Spinal cord (tissue), 10 donors: Measurements from ENCODE around the gene C1QTNF12. TPM values are rescaled to one million over a fixed set of nuclear protein-coding genes. Genes with fewer than 3 reads are reported as not detected.
A peak's percentile ranks its signal among the peaks of the same experiment; 100 is the strongest.

ENCODE experiments used
- DNase-seq, 6 donors: peaks; one replicate each; pipeline versions ENCODE4 v3.0.0 to v3.0.0-alpha.2; 2013 to 2015; ENCODE audit warnings: low spot score in 6 of 6, low read depth in 4 of 6
- H3K27ac ChIP-seq: one replicate; pipeline ENCODE4 v1.5.1; 2013; ENCODE audit warnings: low read depth, low read length, control low read depth
- H3K27me3 ChIP-seq: one replicate; pipeline ENCODE4 v1.6.1; 2013; ENCODE audit warnings: low read length; ENCODE audit not compliant: control insufficient read depth, insufficient read depth
- H3K36me3 ChIP-seq: one replicate; pipeline ENCODE4 v1.6.1; 2013; ENCODE audit warnings: low read length; ENCODE audit not compliant: control insufficient read depth, insufficient read depth
- H3K4me1 ChIP-seq: one replicate; pipeline ENCODE4 v1.6.1; 2013; ENCODE audit warnings: low read length; ENCODE audit not compliant: control insufficient read depth, insufficient read depth
- H3K4me3 ChIP-seq: one replicate; pipeline ENCODE4 v1.5.1; 2013; ENCODE audit warnings: low read depth, low read length, control low read depth
- H3K9me3 ChIP-seq: one replicate; pipeline ENCODE4 v1.6.1; 2013; ENCODE audit warnings: low read length; ENCODE audit not compliant: control insufficient read depth, insufficient read depth
- WGBS: methylation state at CpG from one replicate; pipeline ENCODE4 v1.1.5; 2013; ENCODE audit warnings: missing lambda C conversion rate; ENCODE audit not compliant: insufficient coverage; 5-methylcytosine and 5-hydroxymethylcytosine counted together
- polyA plus RNA-seq, 2 donors: library from polyadenylated mRNA; unstranded; fragments of 120-200 nt; gene quantifications; one replicate each; pipeline ENCODE4 v1.2.1, GENCODE V29; 2013; ENCODE audit not compliant: insufficient read length in 2 of 2
- total RNA-seq, 2 donors: library from RNA; depleted of rRNA in 1 of 2; stranded (reverse); fragments of 120-200 nt in 1 of 2; fragments of >200 nt in 1 of 2; gene quantifications; one replicate each; pipeline versions ENCODE4 v1.2.3 to v1.2.4, GENCODE V29; 2013 to 2014
- donor health status: healthy.

C1QTNF12 gene
- total and polyA plus RNA-seq, 4 donors, result 1.4 to 10.4 (median 4.2) TPM

GRCh38 chr1:1230656-1231399, 15.7 kb downstream of the C1QTNF12 start:
- DNase-seq, result no peak
- peaks cover 35% of the 10 kb centered on the region for H3K4me1 ChIP-seq

DNA sequence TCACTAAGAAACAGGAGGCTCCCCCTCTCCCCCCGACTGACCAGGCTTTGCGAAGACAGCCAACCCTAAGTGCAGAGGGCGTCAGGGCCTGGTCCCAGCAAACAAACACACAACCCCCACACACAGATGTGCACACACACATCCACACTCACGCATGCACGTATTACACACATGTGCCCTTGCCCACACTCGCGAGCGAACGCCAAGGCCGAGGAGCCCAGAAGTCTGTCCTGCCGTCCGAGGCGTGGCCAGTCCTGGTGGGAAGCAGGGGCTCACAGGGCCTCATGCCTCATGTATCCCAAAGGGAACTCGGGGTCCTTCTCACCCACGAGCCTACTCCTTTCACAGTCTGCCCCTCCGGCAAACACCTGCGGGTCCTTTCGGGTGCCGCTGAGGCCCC, 16.8 kb downstream of the C1QTNF12 start:
- Histone ChIP-seq H3K9me3 (no peaks in the 10 kb centered on the region), H3K4me3 (no peak overlapping the region), H3K36me3 (peaks cover 73% of the 10 kb centered on the region), H3K27me3 (no peaks in the 10 kb centered on the region), H3K27ac (no peak overlapping the region), H3K4me1 (peaks cover 35% of the 10 kb centered on the region)
- DNase-seq, result no peak
- 89% methylated on average over 19 of the region's 19 CpGs for WGBS

More at GRCh38 chr1:1230656-1231399, 15.7 kb downstream of the C1QTNF12 start:
- Histone ChIP-seq H3K4me3 (peak overlapping the region; percentile 68), H3K9me3 (no peaks in the 10 kb centered on the region), H3K27me3 (no peaks in the 10 kb centered on the region), H3K36me3 (peaks cover 73% of the 10 kb centered on the region), H3K27ac (peak overlapping the region; percentile 61)
- WGBS, result 19% methylated on average over 16 of the region's 24 CpGs

GRCh38 chr1:1228596-1229321, 17.8 kb downstream of the C1QTNF12 start:
- 93% methylated on average over 27 of the region's 28 CpGs for WGBS
- peaks cover 73% of the 10 kb centered on the region for H3K36me3 ChIP-seq

DNA sequence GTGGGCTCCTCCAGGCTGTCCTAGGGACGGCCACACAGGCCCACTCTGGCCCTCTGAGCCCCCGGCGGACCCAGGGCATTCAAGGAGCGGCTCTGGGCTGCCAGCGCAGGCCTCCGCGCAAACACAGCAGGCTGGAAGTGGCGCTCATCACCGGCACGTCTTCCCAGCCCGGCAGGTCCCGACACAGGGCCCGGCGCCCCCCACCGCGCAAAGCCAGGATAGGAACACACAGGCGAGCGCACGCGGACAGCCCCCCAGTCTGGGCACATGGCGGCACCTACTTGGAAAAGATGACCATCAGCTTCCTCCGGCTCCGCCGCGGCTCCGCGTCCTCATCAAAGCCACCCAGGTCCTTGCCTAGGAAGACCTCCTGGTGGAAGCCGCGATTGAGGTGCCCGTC, 18.3 kb downstream of the C1QTNF12 start:
- H3K4me3 ChIP-seq, result no peak overlapping the region
- DNase-seq, result no peak
- H3K9me3 ChIP-seq, result no peaks in the 10 kb centered on the region
- peaks cover 75% of the 10 kb centered on the region for H3K36me3 ChIP-seq
- no peak overlapping the region for H3K27ac ChIP-seq
- peaks cover 24% of the 10 kb centered on the region for H3K4me1 ChIP-seq
- no peaks in the 10 kb centered on the region for H3K27me3 ChIP-seq
- 95% methylated on average over 29 of the region's 30 CpGs for WGBS

More at GRCh38 chr1:1228596-1229321, 17.8 kb downstream of the C1QTNF12 start:
- H3K4me1 ChIP-seq, result peaks cover 29% of the 10 kb centered on the region
- H3K27ac ChIP-seq, result no peak overlapping the region
- no peak overlapping the region for H3K4me3 ChIP-seq
- no peaks in the 10 kb centered on the region for H3K27me3 ChIP-seq
- no peak for DNase-seq
- H3K9me3 ChIP-seq, result no peaks in the 10 kb centered on the region

DNA sequence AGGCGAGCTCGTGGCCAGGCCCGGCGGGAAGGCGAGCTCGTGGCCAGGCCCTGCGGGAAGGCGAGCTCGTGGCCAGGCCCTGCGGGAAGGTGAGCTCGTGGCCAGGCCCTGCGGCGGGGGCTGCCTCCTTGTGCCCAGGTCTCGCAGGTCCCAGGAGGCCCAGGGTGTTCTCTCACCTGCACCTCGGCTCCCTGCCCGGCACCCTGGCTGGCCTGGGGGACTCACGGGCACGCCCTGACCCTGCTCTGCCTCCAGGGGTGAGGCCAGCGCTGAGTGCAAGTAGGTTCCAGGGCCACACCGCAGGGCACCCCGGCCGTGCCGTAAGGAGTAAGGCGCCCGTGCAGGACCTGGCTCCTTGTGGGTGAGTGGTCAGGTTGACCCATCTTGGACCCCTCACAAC, 19.1 kb downstream of the C1QTNF12 start:
- Histone ChIP-seq H3K4me3 (no peak overlapping the region), H3K9me3 (no peaks in the 10 kb centered on the region), H3K36me3 (peaks cover 78% of the 10 kb centered on the region), H3K27me3 (no peaks in the 10 kb centered on the region), H3K27ac (no peak overlapping the region), H3K4me1 (peaks cover 17% of the 10 kb centered on the region)
- DNase-seq, result no peak
- WGBS, result 99% methylated on average over 23 of the region's 25 CpGs

- Histone ChIP-seq H3K4me3 (no peak overlapping the region), H3K36me3 (peaks cover 85% of the 10 kb centered on the region), H3K4me1 (peaks cover 17% of the 10 kb centered on the region), H3K9me3 (no peaks in the 10 kb centered on the region), H3K27ac (no peak overlapping the region), H3K27me3 (no peaks in the 10 kb centered on the region)
- DNase-seq, result no peak
- 93% methylated on average over 36 of the region's 44 CpGs for WGBS
Observed at GRCh38 chr1:1226566-1227362, 19.8 kb downstream of the C1QTNF12 start.

- no peaks in the 10 kb centered on the region for H3K9me3 ChIP-seq
- 89% methylated on average over 18 of the region's 18 CpGs for WGBS
- peaks cover 91% of the 10 kb centered on the region for H3K36me3 ChIP-seq
- H3K4me1 ChIP-seq, result peaks cover 15% of the 10 kb centered on the region
- DNase-seq, result no peak
- no peaks in the 10 kb centered on the region for H3K27me3 ChIP-seq
- no peak overlapping the region for H3K4me3 ChIP-seq
- no peak overlapping the region for H3K27ac ChIP-seq
Observed at GRCh38 chr1:1225913-1226312, 20.6 kb downstream of the C1QTNF12 start.

DNA sequence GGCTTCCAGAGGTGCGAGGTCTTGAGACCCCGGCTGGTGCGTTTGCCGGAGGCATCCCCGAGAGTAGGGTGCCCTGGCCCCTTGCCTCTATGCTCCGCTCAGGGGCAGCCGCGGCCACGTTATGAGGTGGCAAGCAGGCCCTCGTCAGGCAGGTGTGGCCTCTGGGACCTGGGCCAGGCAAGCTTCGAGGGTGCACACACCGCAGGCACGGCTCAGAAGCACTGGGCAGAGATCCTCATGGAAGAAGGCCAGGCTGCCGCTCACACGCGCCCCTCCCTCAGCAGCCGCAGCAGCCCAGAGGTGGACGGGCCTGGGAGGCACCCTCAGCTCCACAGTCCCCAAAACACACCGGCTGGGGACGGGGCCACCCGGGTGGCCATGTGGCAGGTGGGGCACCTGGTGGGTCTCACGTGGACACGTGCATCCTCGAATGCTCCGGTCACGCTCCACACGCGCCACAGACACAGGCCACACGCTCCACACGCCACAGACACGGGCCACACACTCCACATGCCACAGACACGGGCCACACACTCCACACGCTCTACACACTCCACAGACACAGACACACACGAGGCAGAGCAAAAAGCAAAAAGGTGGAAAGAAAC, 21.2 kb downstream of the C1QTNF12 start:
- 90% methylated on average over 24 of the region's 34 CpGs for WGBS
- Histone ChIP-seq H3K9me3 (no peaks in the 10 kb centered on the region), H3K27me3 (no peaks in the 10 kb centered on the region), H3K36me3 (peaks cover 97% of the 10 kb centered on the region), H3K4me3 (no peak overlapping the region), H3K27ac (no peak overlapping the region), H3K4me1 (peaks cover 9% of the 10 kb centered on the region)
- no peak for DNase-seq

DNA sequence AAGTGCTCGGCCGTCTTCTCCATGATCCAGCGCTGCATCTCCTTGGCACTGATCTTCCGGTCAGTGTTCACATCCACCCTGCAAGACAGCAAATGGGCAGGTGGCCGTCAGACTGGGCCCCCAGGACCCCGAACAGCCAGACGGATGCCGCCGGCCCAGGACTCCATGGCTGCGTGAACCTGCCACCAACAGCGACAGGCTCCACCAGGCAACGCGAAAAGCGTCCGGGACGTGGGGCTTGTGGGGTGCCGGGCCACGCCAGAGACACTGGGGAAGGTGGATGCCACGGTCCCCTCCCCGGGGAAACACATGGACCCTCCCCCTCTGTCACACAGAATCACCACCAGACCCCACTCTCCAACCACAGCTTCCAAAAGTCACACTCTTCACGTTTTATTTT, 22.6 kb downstream of the C1QTNF12 start:
- Histone ChIP-seq H3K4me1 (no peaks in the 10 kb centered on the region), H3K27me3 (no peaks in the 10 kb centered on the region), H3K27ac (no peak overlapping the region), H3K4me3 (no peak overlapping the region), H3K9me3 (no peaks in the 10 kb centered on the region), H3K36me3 (peaks cover 100% of the 10 kb centered on the region)
- 94% methylated on average over 18 of the region's 21 CpGs for WGBS
- no peak for DNase-seq
